NCI-H345 treated with DMSO at 0.1 percent for 48 hours (cell line): ENCODE results near the gene HHLA2.

Experiments used
- DNase-seq: peaks from one replicate; lab custom pipeline; 2025; ENCODE audit not compliant: unreplicated experiment; lab: John Stamatoyannopoulos, UW

The HHLA2 gene

DNA sequence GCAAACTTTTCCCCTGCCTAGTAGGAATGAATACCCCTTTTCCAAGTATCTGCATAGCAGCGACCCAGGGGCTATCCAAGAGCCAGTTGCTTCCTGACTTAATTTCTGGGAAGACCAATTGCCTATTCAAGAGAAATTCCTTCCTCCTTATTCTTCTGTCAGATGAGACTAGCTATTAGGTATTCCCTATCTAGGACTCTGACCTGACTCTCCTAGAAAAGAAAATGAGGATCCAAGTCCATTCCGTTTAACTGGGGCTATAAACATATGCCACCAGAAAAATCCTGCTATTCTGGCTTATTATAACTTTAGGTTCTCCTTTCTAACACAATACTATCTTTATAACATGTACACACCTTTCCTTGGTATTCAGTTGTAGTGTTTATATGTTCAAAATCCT lies 1.7 kb downstream of the HHLA2 start:
- no peak for DNase-seq

DNA sequence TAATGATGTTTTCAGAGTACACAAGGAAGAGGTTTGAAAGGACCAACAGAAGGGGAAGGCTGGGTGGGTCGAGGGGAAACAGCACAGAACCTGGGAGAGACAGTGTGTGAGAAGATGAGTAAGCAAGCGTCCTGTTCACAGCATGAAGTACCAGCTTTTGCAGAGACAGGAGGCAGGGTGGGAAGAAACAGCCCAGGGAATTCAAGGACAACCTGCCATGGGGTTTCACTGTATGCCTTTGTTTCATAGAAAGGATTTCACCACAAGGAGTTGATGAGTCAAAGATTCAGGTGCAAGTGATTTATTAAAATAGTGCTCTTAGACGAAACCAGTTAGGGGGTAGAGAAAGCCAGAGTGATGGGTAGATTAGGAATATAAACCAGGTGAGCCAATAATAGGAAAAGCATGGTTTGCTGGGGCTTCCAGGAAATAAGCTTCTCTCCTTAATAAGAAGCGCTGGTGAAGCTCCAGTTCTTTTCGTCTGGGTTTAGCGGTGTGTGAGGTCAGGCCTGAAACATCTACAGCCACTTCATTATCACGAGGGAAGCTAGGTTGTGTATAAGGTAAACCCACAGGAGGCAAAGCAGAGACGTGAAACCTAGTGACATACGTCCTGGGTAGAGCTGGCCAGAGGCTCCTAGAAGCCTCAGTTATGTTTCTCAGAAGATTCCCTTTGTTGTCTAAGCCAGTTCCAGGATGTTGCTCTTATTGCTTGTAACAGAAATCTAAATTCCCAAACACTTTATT lies 3.9 kb downstream of the HHLA2 start:
- DNase-seq: no peak

DNA sequence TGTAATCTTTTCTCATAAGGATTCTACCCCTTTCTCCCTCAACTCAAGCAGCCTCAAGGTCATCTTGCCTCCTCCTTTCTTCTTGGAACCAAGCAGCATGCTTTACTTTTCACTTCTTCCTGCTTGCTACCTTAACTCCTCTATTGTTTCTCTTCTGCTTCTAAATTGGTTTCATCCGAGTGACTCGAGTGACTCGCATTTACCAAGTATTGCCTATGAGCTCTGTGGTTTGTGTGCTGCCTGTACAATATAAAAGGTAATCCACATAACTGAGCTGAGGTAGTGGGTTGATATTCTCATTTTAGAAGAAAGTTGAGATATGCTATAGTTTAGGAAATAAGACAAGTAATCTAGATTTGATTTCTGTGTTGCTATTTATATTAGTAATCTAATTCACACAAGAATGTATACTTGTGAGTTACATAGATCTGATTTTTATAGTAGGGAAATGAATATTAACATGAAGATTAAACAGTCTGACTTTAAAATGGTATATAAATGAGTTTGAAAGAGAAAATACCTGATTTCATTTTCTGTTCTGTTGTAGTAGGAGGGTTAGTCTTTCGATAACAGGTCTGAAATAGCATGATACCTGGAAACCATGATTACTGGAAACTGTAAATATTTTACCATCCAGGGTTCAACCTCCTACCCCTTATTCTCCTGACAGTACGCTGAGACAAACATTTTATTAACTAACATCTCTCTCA lies 5.5 kb downstream of the HHLA2 start:
- DNase-seq: no peak

DNA sequence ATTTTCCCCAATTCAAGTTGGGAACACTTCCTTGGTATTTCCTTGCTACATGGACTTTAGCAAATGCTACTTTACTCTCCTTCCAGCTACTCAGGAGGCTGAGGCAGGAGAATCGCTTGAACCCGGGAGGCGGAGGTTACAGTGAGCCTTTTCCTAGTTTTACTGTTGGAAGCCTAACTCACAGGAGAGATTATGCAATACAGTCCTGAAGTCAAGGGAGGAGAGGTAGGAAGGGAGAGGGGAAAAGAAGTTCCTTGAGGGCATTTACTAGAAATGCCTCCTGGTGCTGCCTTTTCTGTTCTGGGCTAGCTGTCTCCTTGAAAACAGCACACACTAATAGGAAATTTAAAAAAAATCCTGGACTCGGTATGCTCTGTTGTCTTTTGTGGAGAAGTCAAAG lies 6.2 kb downstream of the HHLA2 start:
- no peak for DNase-seq

DNA sequence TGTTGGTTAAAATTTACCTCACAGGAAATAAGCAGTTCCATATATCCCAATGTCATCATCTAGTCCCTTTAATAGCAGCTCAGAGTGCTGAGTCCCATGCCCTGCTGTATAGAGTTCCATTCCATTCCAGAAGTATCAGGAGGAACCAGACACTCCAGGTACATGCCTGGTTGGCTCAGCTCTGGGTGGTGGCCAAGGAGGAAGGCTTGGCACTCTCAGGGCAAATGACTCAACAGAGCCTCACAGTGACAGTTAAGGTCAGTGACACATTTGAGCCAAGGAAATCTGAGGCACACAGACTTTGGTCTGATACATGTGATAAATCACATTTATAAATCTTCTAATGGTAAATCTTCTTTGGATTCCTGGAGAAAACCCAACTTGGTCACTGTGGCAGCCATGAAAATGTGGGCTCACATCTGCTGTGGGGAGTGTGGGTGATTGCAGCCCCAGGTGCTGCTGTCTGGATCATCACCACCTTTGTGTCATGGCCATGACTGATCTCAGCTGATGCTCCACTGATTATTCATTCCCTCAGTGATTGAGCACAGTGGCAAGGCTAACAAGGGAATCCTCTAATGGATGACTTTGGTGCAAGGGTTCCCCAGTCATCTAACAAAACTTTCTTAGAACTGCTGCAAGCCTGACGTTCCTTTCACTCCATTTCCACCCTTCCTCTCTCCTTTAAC lies 9.3 kb downstream of the HHLA2 start:
- no peak for DNase-seq

DNA sequence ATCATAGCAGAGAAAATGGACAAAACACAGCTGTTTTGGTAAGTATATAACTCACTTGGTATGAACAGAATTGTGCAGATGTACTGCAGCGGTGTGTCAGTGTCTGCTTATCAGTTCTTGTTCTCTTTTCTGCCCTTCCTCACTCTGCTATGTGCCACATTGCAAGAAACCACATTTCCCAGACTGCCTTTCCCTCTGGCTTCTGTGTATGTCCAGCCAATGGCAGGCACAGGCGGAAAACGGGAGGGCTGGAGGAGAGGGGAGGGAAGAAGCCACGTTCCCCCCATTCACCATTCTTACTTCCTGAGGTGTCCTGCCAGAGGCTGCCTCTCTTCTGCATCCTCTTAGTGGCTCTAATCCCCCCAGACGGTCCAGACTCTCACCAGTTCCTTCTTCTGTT lies 15.4 kb downstream of the HHLA2 start:
- no peak for DNase-seq

DNA sequence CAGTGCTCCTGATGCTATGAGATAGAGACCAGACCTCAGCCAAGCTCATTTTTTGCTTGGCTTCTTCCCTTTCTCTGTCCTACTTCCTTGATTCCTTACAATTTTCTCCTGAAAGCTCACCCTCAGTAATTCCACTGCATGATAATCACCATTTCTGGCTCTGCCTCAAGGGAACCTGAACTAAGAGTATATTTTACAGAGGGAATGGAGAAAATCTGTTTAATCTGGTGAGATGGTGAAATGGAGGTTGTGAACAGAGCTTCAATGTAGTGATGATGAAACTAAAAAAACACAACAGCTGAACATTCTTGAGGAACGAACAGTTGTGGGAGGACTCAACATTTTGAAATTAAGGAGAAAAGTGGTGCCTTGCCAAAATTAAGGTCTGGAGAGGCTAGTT lies 16.3 kb downstream of the HHLA2 start:
- no peak for DNase-seq

DNA sequence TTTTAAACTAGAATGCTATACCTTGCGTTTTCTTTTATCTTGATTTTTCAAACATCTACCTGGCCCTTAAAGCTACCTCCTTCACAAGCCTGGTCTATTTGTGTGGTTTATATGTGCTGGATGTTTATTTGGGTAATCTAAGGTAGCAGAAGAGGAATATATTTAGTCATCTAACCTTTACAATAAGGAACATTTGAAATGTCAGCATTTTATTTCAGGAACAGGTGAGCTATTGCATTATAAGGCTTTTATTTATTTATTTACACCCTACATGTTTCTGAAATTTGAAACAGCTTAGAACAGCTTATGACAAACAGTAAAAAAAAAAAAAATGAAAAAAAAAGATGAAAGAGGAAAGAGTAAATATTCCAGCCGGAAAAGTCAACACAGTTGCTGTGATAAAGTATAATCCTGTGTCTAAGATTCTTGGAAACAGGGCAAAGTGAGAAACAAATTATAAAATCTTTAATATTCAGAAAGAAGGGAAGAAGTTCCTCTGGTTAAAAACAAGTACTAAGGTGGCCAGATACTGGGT lies 19.5 kb downstream of the HHLA2 start:
- no peak for DNase-seq

DNA sequence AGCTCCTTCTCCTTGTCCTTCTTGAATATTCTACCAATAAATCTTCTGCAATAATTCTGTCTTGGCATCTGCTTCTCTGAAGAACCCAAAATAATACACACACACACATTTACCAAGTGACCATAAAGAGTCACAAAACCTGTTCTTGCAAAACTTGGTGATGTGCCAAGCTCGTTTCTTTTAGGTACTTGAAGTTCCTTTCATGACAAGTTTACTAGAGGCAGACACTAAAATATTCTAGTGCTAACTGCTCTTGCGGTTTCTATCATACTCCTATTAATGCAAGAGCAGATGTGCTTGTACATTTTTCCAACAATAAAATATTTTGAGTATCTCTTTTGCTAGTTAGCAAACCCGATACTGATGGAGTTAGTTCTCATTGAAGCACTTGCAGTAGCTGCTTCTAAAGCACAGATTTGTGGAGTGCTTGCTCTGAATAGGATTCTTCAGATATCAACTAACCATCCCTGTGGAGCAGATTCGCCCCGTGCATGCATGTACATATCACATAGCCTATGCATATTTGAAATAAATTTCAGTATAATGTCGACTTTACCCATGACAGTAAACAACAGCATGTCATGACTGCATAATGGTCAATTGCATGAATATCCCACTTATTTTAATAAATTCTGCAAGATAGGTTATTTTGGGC lies 23.2 kb downstream of the HHLA2 start:
- DNase-seq: no peak

DNA sequence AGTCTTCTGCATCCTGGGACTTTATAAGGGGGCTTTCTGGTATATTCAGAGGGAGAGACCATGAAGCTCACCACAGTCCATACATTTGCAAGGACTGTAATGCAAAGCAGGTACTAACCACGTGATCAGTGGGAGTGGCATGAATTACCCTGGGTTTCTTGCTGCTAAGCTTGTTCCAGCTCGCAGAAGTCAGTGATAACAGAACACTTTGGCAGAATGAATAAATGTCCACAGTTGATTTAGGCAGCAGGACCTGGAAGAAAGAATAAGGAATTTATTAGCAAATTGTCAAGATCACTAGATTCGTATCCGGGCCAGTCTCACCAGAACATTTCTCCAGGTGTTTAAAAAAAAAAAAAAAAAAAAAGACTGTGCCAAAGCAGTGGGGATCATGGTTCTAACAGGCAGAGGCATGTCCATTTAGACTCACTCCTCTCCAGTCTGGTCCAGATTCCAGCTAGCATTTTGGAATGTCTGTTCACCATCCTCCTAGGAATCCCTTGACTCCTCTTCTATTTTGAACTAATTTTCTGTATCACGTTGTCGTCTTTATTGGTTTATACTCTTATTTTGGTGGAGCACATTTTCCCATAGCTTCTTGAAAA lies 24.5 kb downstream of the HHLA2 start:
- DNase-seq: no peak

DNA sequence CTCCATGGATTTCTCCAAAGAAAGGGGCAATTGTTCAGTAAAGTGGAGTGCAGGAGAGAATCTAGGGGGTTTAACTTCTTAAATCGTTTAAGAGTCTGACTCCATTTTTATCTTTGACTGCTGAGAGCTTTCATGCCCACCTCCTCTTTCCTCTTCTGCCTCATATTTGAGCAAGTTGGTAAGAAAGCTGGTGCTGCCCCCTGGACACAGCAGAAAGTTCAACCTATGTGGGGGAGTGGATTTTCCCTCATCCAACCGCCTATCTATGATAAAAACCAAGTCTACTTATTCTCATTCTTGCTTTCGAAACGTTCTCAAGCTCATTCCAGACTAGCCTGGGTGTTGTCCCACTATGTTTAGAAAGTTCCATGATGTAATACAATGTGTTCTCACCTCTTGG lies 26.0 kb downstream of the HHLA2 start:
- no peak for DNase-seq

DNA sequence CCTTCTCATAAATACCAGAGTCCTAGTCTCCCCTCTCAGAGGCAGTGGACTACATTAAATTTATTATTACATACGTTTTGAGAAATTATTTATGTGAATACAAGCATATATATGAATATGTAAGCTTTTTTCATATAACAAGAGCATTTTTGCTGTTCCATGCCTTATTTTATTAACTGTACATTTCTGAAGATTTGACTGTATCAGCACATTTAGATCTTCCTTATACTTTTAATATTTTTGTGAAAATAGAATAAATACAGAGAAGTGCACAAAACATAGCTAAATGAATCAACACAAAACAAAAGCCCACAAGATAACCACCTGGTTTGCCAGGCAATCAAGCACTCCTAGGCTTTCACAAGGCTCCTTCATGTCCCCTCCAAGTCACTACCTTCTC lies 27.8 kb downstream of the HHLA2 start:
- no peak for DNase-seq

DNA sequence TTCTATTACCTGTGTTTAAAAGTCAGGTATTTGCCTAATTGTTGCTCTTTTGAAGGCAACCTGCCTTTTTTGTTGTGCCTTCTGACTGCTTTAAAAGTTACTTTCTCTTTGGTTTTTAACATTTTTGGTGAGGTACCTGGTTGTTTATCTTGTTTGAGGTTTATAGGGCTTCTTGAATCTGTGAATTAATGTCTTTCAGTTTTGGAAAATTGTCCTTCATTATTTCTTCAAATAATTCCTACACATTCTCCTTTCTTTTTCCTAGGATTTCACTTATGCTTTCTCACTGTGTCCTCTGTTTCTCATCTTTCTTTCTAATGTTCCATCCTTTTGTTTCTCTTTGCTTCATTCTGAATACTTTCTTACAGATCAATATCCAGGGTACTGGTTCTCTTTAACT lies 30.8 kb downstream of the HHLA2 start:
- no peak for DNase-seq

DNA sequence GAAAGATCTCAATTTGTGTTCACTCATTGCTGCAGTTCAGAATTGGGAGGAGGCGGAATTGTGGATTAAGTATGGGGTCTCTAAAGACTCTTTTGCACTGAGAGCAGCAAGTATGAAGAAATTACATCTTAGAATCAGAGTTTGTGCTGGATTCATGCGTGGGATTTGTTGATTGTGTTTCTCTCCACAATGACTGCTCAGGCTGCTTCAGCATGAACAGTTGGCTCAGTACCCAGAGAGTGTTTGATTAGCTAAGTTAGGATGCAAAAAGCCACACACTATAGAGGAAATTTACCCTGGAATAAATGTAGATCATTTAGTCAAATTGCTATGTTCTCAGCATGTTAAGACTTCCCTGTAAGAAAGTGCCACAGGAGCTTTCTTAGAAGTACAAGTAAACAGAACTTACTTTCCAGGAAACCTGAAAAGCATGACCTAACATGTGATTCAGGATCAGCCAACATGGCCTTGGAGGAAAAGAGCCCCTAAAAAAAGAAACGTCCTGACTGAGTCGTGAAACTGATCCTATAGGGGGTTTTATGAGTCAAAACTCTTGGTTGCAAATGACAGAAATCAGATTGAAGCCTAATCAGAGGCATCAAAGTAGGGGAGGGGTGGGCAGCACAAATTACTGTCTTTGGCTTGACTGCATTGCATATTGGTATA lies 32.6 kb downstream of the HHLA2 start:
- DNase-seq: no peak

DNA sequence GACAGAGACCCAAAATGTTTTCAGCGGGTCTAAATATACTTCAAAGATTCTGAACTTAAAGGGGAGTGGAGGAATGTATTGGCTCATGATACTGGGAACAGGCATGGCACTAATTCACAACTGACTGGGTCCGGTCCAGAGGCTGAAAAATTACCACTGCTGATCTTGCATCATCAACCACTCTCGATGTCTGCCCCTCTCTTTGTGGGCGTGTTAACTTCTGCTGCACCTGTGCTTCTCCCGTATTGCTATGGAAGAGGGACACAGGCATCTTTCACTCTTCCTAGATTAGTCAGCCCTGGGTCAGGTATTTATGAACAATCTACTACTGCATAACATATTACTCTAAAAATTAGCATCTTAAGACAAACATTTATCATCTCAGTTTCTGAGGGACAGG lies 33.2 kb downstream of the HHLA2 start:
- no peak for DNase-seq

DNA sequence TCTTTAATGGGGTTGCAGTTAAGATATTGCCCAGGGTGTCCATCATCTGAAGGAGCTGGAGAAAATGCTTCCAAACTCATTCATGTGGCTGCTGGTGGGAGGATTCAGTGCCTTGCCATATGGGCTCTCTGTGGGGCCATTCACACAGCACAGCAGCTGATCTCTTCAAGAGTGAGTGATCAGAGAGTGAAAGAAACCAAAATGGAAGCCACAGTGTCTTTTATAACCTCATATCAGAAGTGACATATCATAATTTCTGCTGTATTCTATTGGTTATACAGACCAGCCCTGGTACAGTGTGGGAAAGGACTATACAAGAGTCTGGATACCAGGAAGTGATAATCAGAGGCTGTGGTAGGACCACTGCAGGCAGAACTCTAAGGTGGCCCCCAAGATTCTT lies 33.6 kb downstream of the HHLA2 start:
- DNase-seq: no peak

DNA sequence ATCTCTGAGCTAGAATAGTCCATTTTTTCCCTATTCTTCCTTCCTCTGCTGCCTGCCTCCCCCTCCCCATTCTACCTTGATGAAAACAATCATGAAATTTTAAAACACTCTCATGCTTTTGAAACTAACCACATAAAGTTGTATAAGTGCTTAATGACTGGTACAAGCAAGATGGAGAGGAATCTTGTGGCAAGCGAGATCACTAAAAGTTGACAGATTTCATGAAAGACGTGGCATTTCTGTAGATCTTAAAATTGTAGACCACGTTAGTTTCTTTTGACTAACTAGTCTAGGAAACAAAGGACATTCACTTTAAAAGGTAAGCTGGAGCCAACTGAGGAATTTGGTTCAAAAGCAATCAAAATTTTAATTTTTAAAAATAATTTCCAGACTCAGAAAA lies 35.4 kb downstream of the HHLA2 start:
- DNase-seq: no peak

DNA sequence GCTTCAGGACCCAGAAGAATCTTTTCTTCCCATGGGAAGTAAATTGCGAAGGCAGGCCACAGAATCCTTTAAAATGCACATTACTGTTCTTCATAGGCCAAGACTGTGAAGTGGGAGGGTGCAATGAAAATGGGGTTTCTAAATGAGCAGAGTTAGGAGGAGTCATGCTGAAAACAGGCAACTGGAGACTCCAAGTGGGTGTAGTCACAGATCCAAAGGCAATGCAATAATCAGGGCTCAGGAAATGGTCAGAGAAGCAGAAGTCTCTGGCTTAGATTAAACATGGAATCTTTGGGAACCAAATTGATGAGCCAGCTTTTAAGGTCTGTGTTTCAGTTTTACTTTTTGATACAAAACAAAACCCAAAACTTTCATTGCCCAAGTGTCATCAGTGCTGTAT lies 37.6 kb downstream of the HHLA2 start:
- DNase-seq: no peak

DNA sequence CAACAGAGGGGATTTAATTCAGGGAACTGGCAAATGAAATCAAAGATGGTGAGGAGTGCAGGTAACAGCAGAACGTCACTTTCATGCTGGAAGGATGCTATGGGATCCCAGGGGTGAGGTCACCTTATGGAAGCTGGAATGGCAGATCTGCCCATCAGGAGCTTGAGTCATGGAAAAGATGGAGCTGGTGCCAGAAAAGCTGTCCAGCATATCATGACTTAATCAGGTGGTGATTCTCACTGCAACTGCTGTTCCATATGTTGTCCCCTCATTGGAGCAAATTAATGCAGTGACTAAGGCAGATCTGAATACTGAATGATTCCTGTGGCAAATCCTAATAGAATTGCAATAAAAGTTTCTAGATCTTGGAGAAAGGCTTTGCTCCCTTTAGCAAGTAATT lies 38.4 kb downstream of the HHLA2 start:
- no peak for DNase-seq

DNA sequence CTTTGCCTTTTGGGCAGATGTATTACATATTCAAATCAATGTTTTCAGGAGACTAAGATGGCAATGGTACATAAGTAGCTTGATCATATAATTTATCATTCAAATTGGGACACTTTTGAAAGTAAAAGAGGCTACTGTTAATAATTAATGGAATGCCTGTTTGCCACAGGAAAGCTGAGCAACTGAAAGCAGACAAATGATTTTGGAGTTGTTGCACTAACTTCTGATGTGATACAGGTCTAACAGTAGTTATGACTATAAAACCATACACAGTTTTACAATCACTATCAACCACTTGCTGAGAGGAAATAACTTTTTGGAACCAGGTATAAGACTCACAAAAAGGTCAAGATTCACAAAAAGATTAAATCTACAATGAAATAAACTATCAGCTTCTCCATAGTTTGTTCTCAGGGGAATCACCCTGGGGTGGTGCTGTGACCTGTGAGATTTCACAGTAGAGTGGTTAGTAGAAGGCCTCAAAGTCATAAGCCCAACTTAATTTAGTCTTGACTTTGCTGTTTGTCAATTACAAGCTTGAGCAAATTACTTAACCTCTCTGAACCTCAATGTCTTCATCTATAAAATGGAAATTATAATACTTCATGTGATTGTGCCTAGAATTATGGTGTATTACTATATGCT lies 42.7 kb downstream of the HHLA2 start:
- DNase-seq: no peak
